GM12801 (cell line): ENCODE data around the gene SNX30.

Source experiments
- CTCF ChIP-seq: IDR thresholded peaks from one replicate; pipeline ENCODE4 v1.5.1; 2011; ENCODE audit warnings: control low read depth; ENCODE audit not compliant: insufficient read length; ENCODE audit errors: extremely low read depth

SNX30 gene

GRCh38 chr9:112868461-112868860, 117.9 kb downstream of the SNX30 start:
- no peak for TF ChIP-seq CTCF

GRCh38 chr9:112869041-112869529, 118.5 kb downstream of the SNX30 start:
- no peak for TF ChIP-seq CTCF

- TF ChIP-seq CTCF = no peak
These were observed 119.4 kb downstream of the SNX30 start for GRCh38 chr9:112869917-112870316.

- no peak for TF ChIP-seq CTCF
These were observed 120.0 kb downstream of the SNX30 start for GRCh38 chr9:112870556-112870955.

- no peak for TF ChIP-seq CTCF
These were observed 121.5 kb downstream of the SNX30 start for GRCh38 chr9:112872019-112872418.

- no peak for TF ChIP-seq CTCF
These were observed 123.3 kb downstream of the SNX30 start for GRCh38 chr9:112873773-112874405.

GRCh38 chr9:112878752-112879151, 128.2 kb downstream of the SNX30 start:
- no peak for TF ChIP-seq CTCF
